Prostate gland (tissue), 2 donors: ENCODE data around the gene CHST11. TPM values are rescaled to one million over a fixed set of nuclear protein-coding genes. Genes with fewer than 3 reads are reported as not detected.

Source experiments
- DNase-seq: peaks from one replicate; pipeline ENCODE4 v3.0.0-alpha.2; 2019; ENCODE audit warnings: low spot score
- H3K27ac ChIP-seq, 2 donors: fragments of 200-600 bp; sonication (generic); 2 replicates each; pipeline ENCODE4 v1.5.1; 2017 to 2019
- H3K27me3 ChIP-seq: fragments of 200-600 bp; sonication (generic); replicated peaks from 2 replicates; pipeline ENCODE4 v1.5.1; 2019; ENCODE audit not compliant: insufficient read depth
- H3K36me3 ChIP-seq, 2 donors: fragments of 200-600 bp; sonication (generic); 1 replicate in 1 of 2; 2 replicates in 1 of 2; pipeline versions ENCODE4 v1.5.1 to v1.8.1; 2017 to 2019
- H3K4me1 ChIP-seq: fragments of 200-600 bp; sonication (generic); replicated peaks from 2 replicates; pipeline ENCODE4 v1.5.1; 2019
- H3K4me3 ChIP-seq, 2 donors: fragments of 200-600 bp; sonication (generic); 2 replicates each; pipeline ENCODE4 v1.5.1; 2017 to 2019
- H3K9me3 ChIP-seq: fragments of 200-600 bp; sonication (generic); 2 replicates; pipeline ENCODE4 v1.5.1; 2017
- POLR2A ChIP-seq: fragments of 450-650 bp; IDR thresholded peaks from one replicate; pipeline ENCODE4 v1.6.1; 2016; ENCODE audit warnings: antibody characterized with exemption, mild to moderate bottlenecking
- POLR2AphosphoS5 ChIP-seq: sonication (generic); formaldehyde crosslinking; IDR thresholded peaks from one replicate; pipeline ENCODE4 v1.6.1; 2017; ENCODE audit warnings: antibody characterized with exemption
- WGBS: methylation state at CpG from one replicate; pipeline ENCODE4 v1.1.5; 2018; 5-methylcytosine and 5-hydroxymethylcytosine counted together
- intact Hi-C: fragments of 100-400 bp; cut with DNase I; formaldehyde crosslinking; loops from one replicate; pipeline ENCODE4 v1.14.2; 2022
- microRNA-seq: library from miRNA; unstranded; fragments of <30 nt; microRNA quantifications from one replicate; pipeline ENCODE4, GENCODE V29; 2016
- small RNA-seq, 2 donors: library from RNA; depleted of rRNA; stranded (forward); fragments of <200 nt; gene quantifications; one replicate each; pipeline ENCODE3, GENCODE V24; 2016
- total RNA-seq, 2 donors: library from RNA; depleted of rRNA; stranded (reverse); fragments of >200 nt; gene quantifications; one replicate each; pipeline ENCODE4 v1.1.0, GENCODE V29; 2016
- TF ChIP-seq, protein P1 (sequence below), 4 experiments: fragments of 200-600 bp in 2 of 4; fragments of 450-650 bp in 2 of 4; sonication (generic) in 2 of 4; IDR thresholded peaks; 1 replicate in 3 of 4; 2 replicates in 1 of 4; pipeline ENCODE4 v1.5.1; 2016 to 2019; ENCODE audit warnings: antibody characterized with exemption in 4 of 4, mild to moderate bottlenecking in 2 of 4, moderate library complexity in 2 of 4

The CHST11 gene
- total RNA-seq, 2 donors from 2014 or later: 10.4 to 25.4 TPM

- no peak overlapping the region for H3K27ac ChIP-seq
- no peaks in the 10 kb centered on the region for H3K4me1 ChIP-seq
- 84% methylated on average over 4 of the region's 4 CpGs for WGBS
- no peak for DNase-seq
- TF ChIP-seq POLR2A (no peak), POLR2AphosphoS5 (no peak)
- TF ChIP-seq, protein P1, sequence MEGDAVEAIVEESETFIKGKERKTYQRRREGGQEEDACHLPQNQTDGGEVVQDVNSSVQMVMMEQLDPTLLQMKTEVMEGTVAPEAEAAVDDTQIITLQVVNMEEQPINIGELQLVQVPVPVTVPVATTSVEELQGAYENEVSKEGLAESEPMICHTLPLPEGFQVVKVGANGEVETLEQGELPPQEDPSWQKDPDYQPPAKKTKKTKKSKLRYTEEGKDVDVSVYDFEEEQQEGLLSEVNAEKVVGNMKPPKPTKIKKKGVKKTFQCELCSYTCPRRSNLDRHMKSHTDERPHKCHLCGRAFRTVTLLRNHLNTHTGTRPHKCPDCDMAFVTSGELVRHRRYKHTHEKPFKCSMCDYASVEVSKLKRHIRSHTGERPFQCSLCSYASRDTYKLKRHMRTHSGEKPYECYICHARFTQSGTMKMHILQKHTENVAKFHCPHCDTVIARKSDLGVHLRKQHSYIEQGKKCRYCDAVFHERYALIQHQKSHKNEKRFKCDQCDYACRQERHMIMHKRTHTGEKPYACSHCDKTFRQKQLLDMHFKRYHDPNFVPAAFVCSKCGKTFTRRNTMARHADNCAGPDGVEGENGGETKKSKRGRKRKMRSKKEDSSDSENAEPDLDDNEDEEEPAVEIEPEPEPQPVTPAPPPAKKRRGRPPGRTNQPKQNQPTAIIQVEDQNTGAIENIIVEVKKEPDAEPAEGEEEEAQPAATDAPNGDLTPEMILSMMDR (IDR thresholded peaks at IDR 0.05): no peak
- no peaks in the 10 kb centered on the region for H3K27me3 ChIP-seq
- H3K9me3 ChIP-seq: no peaks in the 10 kb centered on the region
- no peak overlapping the region for H3K4me3 ChIP-seq
- no peaks in the 10 kb centered on the region for H3K36me3 ChIP-seq
- intact Hi-C loops: no loop called here
Measured at GRCh38 chr12:104809706-104810385, 353.1 kb downstream of the CHST11 start.

Small RNA genes lying within 50 kb of the gene (microRNA-seq; reads per million reads assigned to microRNA genes)
- gene MIR3922: not detected

Small RNA genes lying within 50 kb of the gene (small RNA-seq; reads per million reads assigned to genes)
- 0.47 to 0.60 reads per million in 2 donors for gene MIR3922

Other genes starting within 250 kb of the CHST11 start
- gene TXNRD1, start 241.2 kb upstream of the CHST11 start, total RNA-seq: 100 to 1,000 TPM in 1 of 2 donors, 10 to 100 TPM in 1; 87.6 to 115 TPM
- gene EID3, start 153.2 kb upstream of the CHST11 start, total RNA-seq: 10 to 100 TPM in 1 of 2 donors, 1 to 10 TPM in 1; 8.6 to 18.1 TPM